ENCODE results near the gene NMNAT3.

NMNAT3 gene

GRCh38 chr3:139552632-139553365 is 125.0 kb downstream of the NMNAT3 start:
- no peaks in the 10 kb centered on the region for H3K36me3 ChIP-seq (ENCODE audit: control insufficient read depth, insufficient read depth, low read length)
- no peak overlapping the region for H2AFZ ChIP-seq
- no peak overlapping the region for H3K4me3 ChIP-seq (ENCODE audit: low read depth, low read length)
- H3K4me1 ChIP-seq, result no peaks in the 10 kb centered on the region
- H3K9me3 ChIP-seq (ENCODE audit: control insufficient read depth, low read length), result no peaks in the 10 kb centered on the region
- no peaks in the 10 kb centered on the region for H3K27me3 ChIP-seq (ENCODE audit: control insufficient read depth, insufficient read depth, low read length)
- TF ChIP-seq CTCF (IDR thresholded peaks at IDR 0.05), result no peak
- H3K27ac ChIP-seq, result no peak overlapping the region
- H3K79me2 ChIP-seq, result peaks cover 4% of the 10 kb centered on the region
- no peak overlapping the region for H3K9ac ChIP-seq
- H3K4me2 ChIP-seq (ENCODE audit: low read length), result no peak overlapping the region

GRCh38 chr3:139548801-139549200 is 129.0 kb downstream of the NMNAT3 start:
- Histone ChIP-seq H3K4me2 (ENCODE audit: low read length) (no peak overlapping the region), H3K9me3 (ENCODE audit: control insufficient read depth, low read length) (no peaks in the 10 kb centered on the region), H3K79me2 (peaks cover 9% of the 10 kb centered on the region), H3K27me3 (ENCODE audit: control insufficient read depth, insufficient read depth, low read length) (no peaks in the 10 kb centered on the region), H3K4me1 (no peaks in the 10 kb centered on the region), H3K27ac (no peak overlapping the region), H3K4me3 (ENCODE audit: low read depth, low read length) (no peak overlapping the region), H3K36me3 (ENCODE audit: control insufficient read depth, insufficient read depth, low read length) (no peaks in the 10 kb centered on the region), H3K9ac (no peak overlapping the region), H2AFZ (no peak overlapping the region)
- no peak for TF ChIP-seq CTCF (IDR thresholded peaks at IDR 0.05)

- Histone ChIP-seq H2AFZ (no peak overlapping the region), H3K4me3 (ENCODE audit: low read depth, low read length) (no peak overlapping the region), H3K79me2 (peaks cover 9% of the 10 kb centered on the region), H3K36me3 (ENCODE audit: control insufficient read depth, insufficient read depth, low read length) (no peaks in the 10 kb centered on the region), H3K27ac (no peak overlapping the region), H3K27me3 (ENCODE audit: control insufficient read depth, insufficient read depth, low read length) (no peaks in the 10 kb centered on the region), H3K9me3 (ENCODE audit: control insufficient read depth, low read length) (no peaks in the 10 kb centered on the region), H3K9ac (no peak overlapping the region), H3K4me2 (ENCODE audit: low read length) (no peak overlapping the region), H3K4me1 (no peaks in the 10 kb centered on the region)
- no peak for TF ChIP-seq CTCF (IDR thresholded peaks at IDR 0.05)
Observed at GRCh38 chr3:139547666-139548065, 130.1 kb downstream of the NMNAT3 start.

GRCh38 chr3:139546772-139547171 is 131.0 kb downstream of the NMNAT3 start:
- TF ChIP-seq CTCF (IDR thresholded peaks at IDR 0.05), result no peak
- Histone ChIP-seq H3K27me3 (ENCODE audit: control insufficient read depth, insufficient read depth, low read length) (no peaks in the 10 kb centered on the region), H3K9ac (no peak overlapping the region), H3K4me2 (ENCODE audit: low read length) (no peak overlapping the region), H3K36me3 (ENCODE audit: control insufficient read depth, insufficient read depth, low read length) (no peaks in the 10 kb centered on the region), H3K9me3 (ENCODE audit: control insufficient read depth, low read length) (no peaks in the 10 kb centered on the region), H2AFZ (no peak overlapping the region), H3K4me3 (ENCODE audit: low read depth, low read length) (no peak overlapping the region), H3K27ac (no peak overlapping the region), H3K4me1 (no peaks in the 10 kb centered on the region), H3K79me2 (peaks cover 15% of the 10 kb centered on the region)
